Measurements from ENCODE around the gene INPP5E. TPM values are rescaled to one million over a fixed set of nuclear protein-coding genes. Genes with fewer than 3 reads are reported as not detected.

Gene INPP5E
- total and polyA plus RNA-seq, 2 experiments from 2014 or later = 5.8 to 13.4 TPM

GRCh38 chr9:136443687-136444086, 4.0 kb upstream of the INPP5E start:
- no peaks in the 10 kb centered on the region for H3K27me3 ChIP-seq (ENCODE audit: insufficient read depth)
- H3K27ac ChIP-seq (ENCODE audit: low read depth) = no peak overlapping the region
- no peak overlapping the region for H3K4me2 ChIP-seq
- peaks cover 27% of the 10 kb centered on the region for H3K36me3 ChIP-seq (ENCODE audit: insufficient read depth)
- no peak for ATAC-seq
- H3K36me3 Mint-ChIP-seq (ENCODE audit: low read depth) = peaks cover 76% of the 10 kb centered on the region
- peaks cover 2% of the 10 kb centered on the region; the same call in 1 of the 3 replicates for H3K9me3 Mint-ChIP-seq
- H2AFZ ChIP-seq = no peak overlapping the region
- peaks cover 14% of the 10 kb centered on the region for H4K20me1 ChIP-seq (replicated peaks; ENCODE audit: insufficient read depth)
- no peak overlapping the region for H3K27ac Mint-ChIP-seq
- TF ChIP-seq EZH2 (IDR thresholded peaks at IDR 0.05; ENCODE audit: low read depth, unreplicated experiment) (no peak), ZNF462 (CRISPR knock-in tag; IDR thresholded peaks at IDR 0.05) (no peak), ETS1 (IDR thresholded peaks at IDR 0.05) (no peak), REST (IDR thresholded peaks at IDR 0.05; ENCODE audit: unreplicated experiment) (no peak), STAT1 (IDR thresholded peaks at IDR 0.05; ENCODE audit: unreplicated experiment) (no peak), POLR2AphosphoS5 (IDR thresholded peaks at IDR 0.05; ENCODE audit: low read depth) (no peak), CREB1 (CRISPR knock-in tag; IDR thresholded peaks at IDR 0.05; ENCODE audit: low read depth) (no peak), EZH2phosphoT487 (IDR thresholded peaks at IDR 0.05; ENCODE audit: unreplicated experiment) (no peak)
- no peak for DNase-seq (ENCODE audit: low spot score)
- H3K4me3 Mint-ChIP-seq = no peak overlapping the region; the same call in 2 of the 3 replicates
- peaks cover 36% of the 10 kb centered on the region for H3F3A ChIP-seq (replicated peaks; ENCODE audit: low read depth)
- no peak overlapping the region for H3K4me3 ChIP-seq
- H3K9me2 ChIP-seq (ENCODE audit: insufficient read depth) = no peaks in the 10 kb centered on the region
- H3K4me1 ChIP-seq (ENCODE audit: insufficient read depth) = no peaks in the 10 kb centered on the region
- H3K79me2 ChIP-seq (replicated peaks; ENCODE audit: insufficient read depth) = no peaks in the 10 kb centered on the region
- no peaks in the 10 kb centered on the region; the same call in 2 of the 3 replicates for H3K4me1 Mint-ChIP-seq
- peaks cover 7% of the 10 kb centered on the region for H3K27me3 Mint-ChIP-seq (ENCODE audit: insufficient read depth, low read depth, poor library complexity)
